ENCODE data around the gene HDAC4.

Gene HDAC4

GRCh38 chr2:239168575-239168974 lies 232.2 kb downstream of the HDAC4 start:
- no peak for TF ChIP-seq JUND (IDR thresholded peaks at IDR 0.05; ENCODE audit: low read depth)
- no peak for DNase-seq (ENCODE audit: low read depth in 1 of 2, low spot score in 1 of 2)
- in situ Hi-C loops (cut with HindIII; ENCODE audit: low pct_unique_long_range_greater_than_20kb, low sequenced_read_pairs): no loop called here

DNA sequence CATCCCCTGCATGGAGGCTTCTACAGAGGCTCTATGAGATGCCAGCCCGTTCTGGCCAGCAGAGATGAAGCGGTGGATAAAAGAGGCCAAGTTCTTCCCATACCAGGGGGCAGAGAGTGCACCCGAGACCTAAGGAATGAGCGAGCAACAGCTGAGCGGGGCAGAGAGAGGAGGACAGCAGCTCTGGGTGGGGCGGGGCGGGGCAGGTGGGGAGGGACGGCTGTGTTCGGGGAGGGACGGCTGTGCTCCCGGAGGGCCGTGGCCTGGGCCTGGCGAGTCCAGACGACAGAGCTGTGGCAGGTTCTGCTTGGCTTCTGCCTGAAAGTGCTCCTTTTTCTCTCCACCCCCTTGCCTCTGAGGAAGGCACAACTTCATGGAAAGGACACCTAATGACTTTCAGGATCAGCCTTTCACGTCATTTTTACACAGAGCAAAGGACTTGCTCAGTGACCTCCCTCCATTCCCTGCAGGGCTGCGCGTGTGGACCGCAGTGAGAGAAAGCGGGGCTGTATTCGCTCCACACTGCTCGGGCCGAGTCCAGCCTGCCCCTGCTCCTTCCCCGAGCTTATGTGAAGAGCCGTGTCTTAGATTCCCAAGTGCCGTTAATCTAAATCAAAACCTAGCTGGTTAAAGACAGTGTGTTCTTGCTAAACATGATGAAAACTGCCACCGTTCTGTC lies 232.9 kb downstream of the HDAC4 start:
- no peak for TF ChIP-seq JUND (IDR thresholded peaks at IDR 0.05; ENCODE audit: low read depth)
- DNase-seq (ENCODE audit: low read depth in 1 of 2, low spot score in 1 of 2): no peak
- in situ Hi-C loops (cut with HindIII; ENCODE audit: low pct_unique_long_range_greater_than_20kb, low sequenced_read_pairs): no loop called here

- no peak for TF ChIP-seq JUND (IDR thresholded peaks at IDR 0.05; ENCODE audit: low read depth)
- no peak for DNase-seq (ENCODE audit: low read depth in 1 of 2, low spot score in 1 of 2)
- in situ Hi-C loops (cut with HindIII; ENCODE audit: low pct_unique_long_range_greater_than_20kb, low sequenced_read_pairs): no loop called here
These were observed 233.7 kb downstream of the HDAC4 start for GRCh38 chr2:239167011-239167673.

DNA sequence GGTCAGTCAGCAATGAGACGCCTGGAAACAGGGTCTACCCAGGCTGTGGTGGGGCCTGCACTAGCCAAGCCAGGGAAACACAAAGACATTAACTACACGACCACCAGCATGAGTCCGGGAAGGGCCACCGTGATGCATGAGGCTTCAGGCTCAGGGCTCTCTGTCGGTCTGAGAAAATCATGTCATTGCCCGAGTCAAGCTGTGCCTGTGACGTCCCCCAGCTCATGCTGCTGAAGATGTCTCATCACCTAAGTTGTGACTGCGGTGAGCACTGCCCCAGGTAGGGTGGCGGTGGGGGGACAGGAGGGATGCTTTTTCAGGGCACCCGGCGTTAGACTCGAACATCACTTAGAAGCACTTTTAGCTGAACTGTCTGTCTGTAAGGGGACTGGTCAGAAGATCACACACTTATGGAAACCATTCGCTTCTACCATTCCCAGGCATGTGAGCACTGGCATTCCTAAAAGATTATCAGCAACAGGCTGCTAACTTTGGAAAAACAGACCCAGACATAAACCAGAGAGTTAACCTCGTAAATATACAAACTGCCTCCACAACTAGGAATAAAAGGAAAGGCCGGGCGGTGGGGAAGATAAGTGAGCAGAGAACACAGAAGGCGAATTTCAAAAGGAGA lies 234.5 kb downstream of the HDAC4 start:
- DNase-seq (ENCODE audit: low read depth in 1 of 2, low spot score in 1 of 2): no peak
- no peak for TF ChIP-seq JUND (IDR thresholded peaks at IDR 0.05; ENCODE audit: low read depth)
- in situ Hi-C loops (cut with HindIII; ENCODE audit: low pct_unique_long_range_greater_than_20kb, low sequenced_read_pairs): no loop called here

DNA sequence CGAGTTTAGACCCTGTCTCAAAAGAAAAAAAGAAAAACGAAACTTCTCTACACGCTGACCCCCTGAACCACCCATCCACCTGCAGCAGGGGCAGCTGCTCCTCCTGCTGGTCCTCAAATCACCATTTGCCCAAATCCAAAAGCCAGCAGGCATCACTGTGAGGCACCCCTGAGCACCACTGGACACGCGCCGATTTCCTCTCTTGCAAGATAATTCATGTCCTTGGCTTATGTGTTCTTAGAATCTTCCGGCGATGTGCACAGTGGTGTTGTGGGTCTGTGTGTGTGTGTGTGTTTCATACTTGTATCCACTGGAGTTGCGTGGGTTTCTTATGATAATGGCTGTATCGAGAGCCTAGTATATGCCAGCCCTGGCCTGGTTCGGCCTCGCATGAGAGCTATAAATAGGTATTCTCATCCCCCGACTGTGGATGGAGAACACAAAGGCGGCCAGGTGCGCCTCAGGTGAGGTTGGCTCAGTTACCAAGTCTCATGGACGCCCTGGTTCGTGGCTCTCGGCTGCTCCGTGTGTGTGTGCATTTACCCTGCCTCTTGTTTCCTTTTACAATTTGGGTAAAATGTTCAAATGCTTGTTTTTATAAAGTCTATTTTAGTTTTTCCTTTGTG lies 235.5 kb downstream of the HDAC4 start:
- DNase-seq (ENCODE audit: low read depth in 1 of 2, low spot score in 1 of 2): no peak
- no peak for TF ChIP-seq JUND (IDR thresholded peaks at IDR 0.05; ENCODE audit: low read depth)
- in situ Hi-C loops (cut with HindIII; ENCODE audit: low pct_unique_long_range_greater_than_20kb, low sequenced_read_pairs): no loop called here

DNA sequence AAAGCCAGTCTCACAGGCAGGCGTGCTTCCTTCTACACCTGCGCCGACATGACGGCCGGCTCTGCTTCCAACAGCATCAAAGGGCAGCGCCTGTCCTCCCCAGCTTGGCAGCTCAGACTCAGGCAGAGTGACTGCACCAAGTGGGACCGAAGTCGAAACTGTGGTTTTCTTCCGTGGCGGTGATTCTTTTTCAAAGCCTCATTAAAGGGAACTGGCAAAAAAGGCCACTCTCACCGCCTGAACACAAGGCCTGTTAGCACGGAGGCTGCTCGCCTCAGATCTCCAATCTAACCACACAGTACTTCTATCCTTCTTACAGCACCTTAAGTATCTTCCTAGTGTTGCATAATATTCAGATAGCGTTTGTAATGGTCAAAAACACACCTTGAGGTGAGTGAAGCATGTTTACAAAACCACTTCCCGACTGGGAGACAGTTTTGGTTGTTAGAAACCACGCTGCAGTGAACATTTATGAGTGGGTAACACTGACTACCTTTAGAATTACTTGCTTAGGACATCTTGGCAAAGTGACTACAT lies 236.4 kb downstream of the HDAC4 start:
- no peak for TF ChIP-seq JUND (IDR thresholded peaks at IDR 0.05; ENCODE audit: low read depth)
- no peak for DNase-seq (ENCODE audit: low read depth in 1 of 2, low spot score in 1 of 2)
- in situ Hi-C loops (cut with HindIII; ENCODE audit: low pct_unique_long_range_greater_than_20kb, low sequenced_read_pairs): no loop called here

DNA sequence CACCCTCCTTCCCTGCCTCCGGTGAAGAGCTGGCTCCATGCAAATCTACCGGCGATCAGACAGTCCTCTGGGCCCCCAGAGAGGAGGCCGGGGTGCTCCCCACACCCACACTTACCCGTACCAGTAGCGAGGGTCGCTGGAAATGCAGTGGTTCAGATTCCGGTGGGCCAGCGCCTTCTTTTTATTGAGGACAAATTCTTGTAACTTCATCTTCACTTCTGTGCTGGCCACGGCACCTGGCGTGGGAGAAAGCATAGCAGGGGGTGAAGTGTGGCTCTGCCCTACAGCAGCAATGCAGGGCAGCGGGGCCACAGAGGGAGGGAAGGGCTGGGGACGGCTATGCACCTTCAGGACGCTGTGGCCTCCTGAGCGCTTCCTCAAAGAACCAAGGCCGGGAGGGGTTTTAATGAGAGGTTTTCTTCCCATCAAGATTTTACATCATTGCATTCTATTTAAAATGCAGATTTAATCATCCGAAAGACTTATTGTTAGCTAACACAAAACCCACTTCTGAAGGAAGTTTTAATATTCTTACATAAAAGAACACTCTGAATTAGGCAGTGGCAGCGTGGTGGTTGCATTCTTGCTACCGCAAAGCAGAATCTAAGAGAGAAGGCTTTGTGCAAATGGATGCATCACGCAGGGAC lies 237.0 kb downstream of the HDAC4 start:
- in situ Hi-C loops (cut with HindIII; ENCODE audit: low pct_unique_long_range_greater_than_20kb, low sequenced_read_pairs): no loop called here
- TF ChIP-seq JUND (IDR thresholded peaks at IDR 0.05; ENCODE audit: low read depth): no peak
- no peak for DNase-seq (ENCODE audit: low read depth in 1 of 2, low spot score in 1 of 2)

- in situ Hi-C loops (cut with HindIII; ENCODE audit: low pct_unique_long_range_greater_than_20kb, low sequenced_read_pairs): no loop called here
- DNase-seq (ENCODE audit: low read depth in 1 of 2, low spot score in 1 of 2): no peak
- TF ChIP-seq JUND (IDR thresholded peaks at IDR 0.05; ENCODE audit: low read depth): no peak
These were observed 237.7 kb downstream of the HDAC4 start for GRCh38 chr2:239162976-239163687.

- DNase-seq (ENCODE audit: low read depth in 1 of 2, low spot score in 1 of 2): no peak
- no peak for TF ChIP-seq JUND (IDR thresholded peaks at IDR 0.05; ENCODE audit: low read depth)
- in situ Hi-C loops (cut with HindIII; ENCODE audit: low pct_unique_long_range_greater_than_20kb, low sequenced_read_pairs): no loop called here
These were observed 238.5 kb downstream of the HDAC4 start for GRCh38 chr2:239162141-239162821.

- DNase-seq (ENCODE audit: low read depth in 1 of 2, low spot score in 1 of 2): no peak
- in situ Hi-C loops (cut with HindIII; ENCODE audit: low pct_unique_long_range_greater_than_20kb, low sequenced_read_pairs): no loop called here
- no peak for TF ChIP-seq JUND (IDR thresholded peaks at IDR 0.05; ENCODE audit: low read depth)
These were observed 239.1 kb downstream of the HDAC4 start for GRCh38 chr2:239161711-239162140.
